Thyroid gland (tissue), 4 donors: ENCODE results near the gene ERMARD. TPM values are rescaled to one million over a fixed set of nuclear protein-coding genes. Genes with fewer than 3 reads are reported as not detected.
"Not testable (repeated sequence)": the region's sequence is repeated elsewhere in the genome, so short reads cannot be mapped to it uniquely, and the experiment has no call there.

ENCODE experiments used
- DNase-seq, 2 donors: peaks; one replicate each; pipeline ENCODE4 v3.0.0-alpha.2; 2019
- H3K27ac ChIP-seq, 3 donors: fragments of 200-600 bp; sonication (generic); 1 replicate in 2 of 3; 2 replicates in 1 of 3; pipeline ENCODE4 v1.5.1; 2016 to 2019; ENCODE audit warnings: mild to moderate bottlenecking in 1 of 3, moderate library complexity in 1 of 3
- H3K27me3 ChIP-seq: fragments of 200-600 bp; sonication (generic); one replicate; pipeline ENCODE4 v1.5.1; 2019
- H3K36me3 ChIP-seq, 2 donors: fragments of 200-600 bp; sonication (generic); one replicate each; pipeline ENCODE4 v1.5.1; 2016 to 2019
- H3K4me1 ChIP-seq, 2 donors: fragments of 200-600 bp; sonication (generic); one replicate each; pipeline ENCODE4 v1.5.1; 2017 to 2019
- H3K4me3 ChIP-seq, 3 donors: fragments of 200-600 bp; sonication (generic); replicated peaks in 1 of 3; 1 replicate in 2 of 3; 2 replicates in 1 of 3; pipeline ENCODE4 v1.5.1; 2016; ENCODE audit warnings: mild to moderate bottlenecking in 1 of 3
- H3K9me3 ChIP-seq: fragments of 200-600 bp; sonication (generic); one replicate; pipeline ENCODE4 v1.5.1; 2017
- CTCF ChIP-seq, 6 experiments: fragments of 200-600 bp in 3 of 6; fragments of 450-650 bp in 3 of 6; sonication (generic) in 3 of 6; IDR thresholded peaks; one replicate each; pipeline ENCODE4 v1.5.1; 2016 to 2019; ENCODE audit warnings: antibody characterized with exemption in 6 of 6, mild to moderate bottlenecking in 2 of 6, inconsistent platforms in 1 of 6, moderate library complexity in 1 of 6
- POLR2A ChIP-seq, 2 donors: fragments of 450-650 bp; IDR thresholded peaks; one replicate each; pipeline ENCODE4 v1.6.1; 2017; ENCODE audit warnings: antibody characterized with exemption in 2 of 2, mild to moderate bottlenecking in 2 of 2, moderate library complexity in 1 of 2
- WGBS, 2 donors: methylation state at CpG; one replicate each; pipeline ENCODE4 v1.1.5; 2017; 5-methylcytosine and 5-hydroxymethylcytosine counted together
- intact Hi-C: fragments of 100-400 bp; cut with DNase I; formaldehyde crosslinking; loops from one replicate; pipeline ENCODE4 v1.15.1; 2023
- total RNA-seq, 4 donors: library from RNA; depleted of rRNA; stranded (reverse); fragments of >200 nt; gene quantifications; one replicate each; pipeline ENCODE4 v1.2.3, GENCODE V29; 2016

The ERMARD gene
- total RNA-seq, 4 donors from 2014 or later: 29.4 to 49.8 (median 32.0) TPM

- no peak for TF ChIP-seq CTCF (IDR thresholded peaks at IDR 0.05)
- TF ChIP-seq POLR2A (IDR thresholded peaks at IDR 0.05): no peak
- no peak for DNase-seq
- WGBS, 2 donors: 67 to 89% methylated on average over 1 of the region's 1 CpG
- Histone ChIP-seq H3K4me1 (peaks cover 0 to 5% of the 10 kb centered on the region in 2 donors), H3K27me3 (no peaks in the 10 kb centered on the region), H3K9me3 (no peaks in the 10 kb centered on the region), H3K36me3 (no peaks in the 10 kb centered on the region), H3K4me3 (no peak overlapping the region), H3K27ac (no peak overlapping the region)
- intact Hi-C loops: no loop called here
These were observed 4.9 kb upstream of the ERMARD start for GRCh38 chr6:169746556-169746955.

GRCh38 chr6:169752074-169752623 lies 727 bp downstream of the ERMARD start:
- no peak for DNase-seq
- Histone ChIP-seq H3K4me3 (peak overlapping the region; percentile 62 to 96 (median 81)), H3K27me3 (no peaks in the 10 kb centered on the region), H3K9me3 (no peaks in the 10 kb centered on the region), H3K4me1 (peaks cover 7 to 12% of the 10 kb centered on the region in 2 donors), H3K27ac (peak overlapping the region; percentile 86 to 95 (median 90)), H3K36me3 (peaks cover 1 to 2% of the 10 kb centered on the region in 2 donors)
- WGBS, 2 donors: 10% methylated on average over 13 to 14 of the region's 19 CpGs
- intact Hi-C loops: loop anchor here (5.0 to 10.0 kb wide), 2 partner anchors 47 to 805 kb away; partner anchors contain the start of genes C6orf120 and WDR27
- no peak for TF ChIP-seq POLR2A (IDR thresholded peaks at IDR 0.05)

- H3K9me3 ChIP-seq: no peaks in the 10 kb centered on the region
- H3K4me3 ChIP-seq: no peak overlapping the region
- DNase-seq: no peak
- intact Hi-C loops: loop anchor here (10.0 kb wide), 1 partner anchor 50 kb away; the partner anchor contains the start of genes C6orf120 and WDR27
- H3K4me1 ChIP-seq: peaks cover 7 to 12% of the 10 kb centered on the region in 2 donors
- no peaks in the 10 kb centered on the region for H3K27me3 ChIP-seq
- TF ChIP-seq POLR2A (IDR thresholded peaks at IDR 0.05) (no peak), CTCF (IDR thresholded peaks at IDR 0.05) (no peak)
- H3K36me3 ChIP-seq: peaks cover 20 to 25% of the 10 kb centered on the region in 2 donors
- WGBS, 2 donors: 73 to 74% methylated on average over 6 of the region's 6 CpGs
- H3K27ac ChIP-seq: no peak overlapping the region
These were observed 3.7 kb downstream of the ERMARD start for GRCh38 chr6:169755162-169755561.

GRCh38 chr6:169763308-169763707 lies 11.9 kb downstream of the ERMARD start:
- 77 to 86% methylated on average over 10 of the region's 10 CpGs for WGBS, 2 donors
- no peak overlapping the region for H3K27ac ChIP-seq
- peaks cover 10 to 47% of the 10 kb centered on the region in 2 donors for H3K36me3 ChIP-seq
- DNase-seq: peak in 1 of 2 donors; percentile 28
- peaks cover 0 to 11% of the 10 kb centered on the region in 2 donors for H3K4me1 ChIP-seq
- no peak for TF ChIP-seq POLR2A (IDR thresholded peaks at IDR 0.05)
- H3K4me3 ChIP-seq: no peak overlapping the region
- H3K27me3 ChIP-seq: no peaks in the 10 kb centered on the region
- H3K9me3 ChIP-seq: no peaks in the 10 kb centered on the region
- intact Hi-C loops: no loop called here

- Histone ChIP-seq H3K27ac (no peak overlapping the region), H3K9me3 (no peaks in the 10 kb centered on the region), H3K4me1 (peaks cover 0 to 11% of the 10 kb centered on the region in 2 donors), H3K36me3 (peaks cover 7 to 50% of the 10 kb centered on the region in 2 donors), H3K4me3 (no peak overlapping the region), H3K27me3 (no peaks in the 10 kb centered on the region)
- TF ChIP-seq POLR2A (IDR thresholded peaks at IDR 0.05) (no peak), CTCF (IDR thresholded peaks at IDR 0.05) (no peak)
- WGBS, 2 donors: 84 to 89% methylated on average over 10 of the region's 10 CpGs
- DNase-seq: no peak
- intact Hi-C loops: no loop called here
These were observed 12.5 kb downstream of the ERMARD start for GRCh38 chr6:169763881-169764280.

GRCh38 chr6:169765789-169766188 lies 14.4 kb downstream of the ERMARD start:
- DNase-seq, H3K27me3 ChIP-seq, H3K9me3 ChIP-seq, intact Hi-C loops, H3K4me3 ChIP-seq: not testable (repeated sequence)
- peak overlapping the region in 1 of 3 donors; percentile 66 for H3K27ac ChIP-seq
- 92 to 93% methylated on average over 10 of the region's 10 CpGs for WGBS, 2 donors
- peaks cover 0 to 11% of the 10 kb centered on the region in 2 donors for H3K4me1 ChIP-seq
- peaks cover 0 to 37% of the 10 kb centered on the region in 2 donors for H3K36me3 ChIP-seq
